KMS-11 (cell line): ENCODE measurements around the gene ZNF620.
"Not testable (repeated sequence)": the region's sequence is repeated elsewhere in the genome, so short reads cannot be mapped to it uniquely, and the experiment has no call there.

Experiments
- H2AFZ ChIP-seq: fragments of 200-600 bp; sonication (generic); 2 replicates; pipeline ENCODE4 v1.6.1; 2016; ENCODE audit warnings: antibody characterized with exemption, mixed run types, low read depth
- H3K27ac ChIP-seq: fragments of 200-600 bp; sonication (generic); 2 replicates; pipeline ENCODE4 v1.6.1; 2016; ENCODE audit warnings: mild to moderate bottlenecking, mixed run types
- H3K27me3 ChIP-seq: fragments of 200-600 bp; sonication (generic); 2 replicates; pipeline ENCODE4 v1.6.1; 2017; ENCODE audit warnings: mild to moderate bottlenecking, low read depth, mixed run types, moderate library complexity; ENCODE audit not compliant: insufficient read depth
- H3K36me3 ChIP-seq: fragments of 200-600 bp; sonication (generic); 2 replicates; pipeline ENCODE4 v1.6.1; 2017; ENCODE audit warnings: mild to moderate bottlenecking, mixed run types; ENCODE audit not compliant: insufficient read depth
- H3K4me1 ChIP-seq: fragments of 200-600 bp; sonication (generic); 2 replicates; pipeline ENCODE4 v1.6.1; 2016; ENCODE audit warnings: mild to moderate bottlenecking, low read depth, mixed run types; ENCODE audit not compliant: poor library complexity, severe bottlenecking
- H3K4me2 ChIP-seq: fragments of 200-600 bp; sonication (generic); 2 replicates; pipeline ENCODE4 v1.7.0; 2016; ENCODE audit warnings: mild to moderate bottlenecking, mixed run types
- H3K4me3 ChIP-seq: fragments of 200-600 bp; sonication (generic); IDR thresholded peaks from 2 replicates; pipeline ENCODE4 v1.6.1; 2017; ENCODE audit warnings: low read depth, low read length, mixed read lengths; ENCODE audit not compliant: insufficient read depth
- H3K79me2 ChIP-seq: fragments of 200-600 bp; sonication (generic); 2 replicates; pipeline ENCODE4 v1.6.1; 2016; ENCODE audit warnings: low read depth, mixed run types; ENCODE audit not compliant: insufficient read depth
- H3K9ac ChIP-seq: fragments of 200-600 bp; sonication (generic); 2 replicates; pipeline ENCODE4 v1.6.1; 2016; ENCODE audit warnings: mild to moderate bottlenecking, mixed run types
- H4K20me1 ChIP-seq: fragments of 200-600 bp; sonication (generic); 2 replicates; pipeline ENCODE4 v1.6.1; 2016; ENCODE audit warnings: mild to moderate bottlenecking, mixed run types; ENCODE audit not compliant: insufficient read depth
- TF ChIP-seq, protein P1 (sequence below): fragments of 200-600 bp; sonication (generic); conservative IDR thresholded peaks from 2 replicates; pipeline ENCODE4 v1.6.1; 2017; ENCODE audit warnings: low read depth, mild to moderate bottlenecking, antibody characterized with exemption, low read length, moderate library complexity, mixed read lengths

Gene ZNF620

DNA sequence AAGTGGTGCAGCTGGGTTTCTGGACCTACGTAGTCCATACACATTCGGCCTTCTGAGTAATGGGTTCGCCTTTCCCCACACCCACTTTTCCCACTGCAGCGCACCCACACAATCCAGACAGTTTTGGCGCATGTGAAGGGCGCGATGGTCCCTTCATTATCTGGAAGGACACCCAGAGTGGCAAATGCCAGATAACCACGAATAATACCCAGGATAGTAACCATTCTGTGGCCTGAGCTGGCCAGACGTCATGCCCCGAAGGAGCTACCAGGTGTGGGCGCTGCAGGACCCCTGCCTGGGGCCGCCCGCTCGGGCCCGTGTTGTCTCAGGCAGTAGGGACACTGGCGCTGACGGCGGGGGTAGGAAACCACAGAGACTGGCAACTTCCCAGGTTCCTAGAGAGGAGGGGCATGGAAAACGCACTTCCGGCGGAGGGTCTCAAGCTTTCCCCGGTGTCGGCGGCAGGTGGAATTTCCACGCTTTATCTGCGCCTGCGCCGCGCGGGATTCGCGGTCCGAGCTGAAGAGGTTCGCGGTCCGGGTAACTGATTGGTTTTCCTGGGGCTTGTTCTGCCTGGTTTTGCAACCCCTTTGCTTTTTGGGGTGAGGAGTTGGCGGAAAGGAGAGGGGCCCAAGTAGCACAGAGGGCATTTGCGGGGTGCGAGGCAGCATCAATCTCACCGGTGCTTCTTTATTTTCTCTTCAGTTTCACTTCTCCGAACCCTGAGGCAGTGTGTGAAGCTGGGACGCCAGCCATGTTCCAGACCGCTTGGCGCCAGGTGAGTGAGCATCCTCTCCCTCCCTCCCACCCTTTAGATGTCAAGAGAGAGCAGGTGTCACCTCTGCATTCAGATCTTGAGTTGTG is at the start of gene ZNF620:
Gene ZNF620 (plus strand): TSS at position 441 of the 864 bp plus-strand sequence. CDS start 314 bp downstream, at position 755.
- TF ChIP-seq, protein P1, sequence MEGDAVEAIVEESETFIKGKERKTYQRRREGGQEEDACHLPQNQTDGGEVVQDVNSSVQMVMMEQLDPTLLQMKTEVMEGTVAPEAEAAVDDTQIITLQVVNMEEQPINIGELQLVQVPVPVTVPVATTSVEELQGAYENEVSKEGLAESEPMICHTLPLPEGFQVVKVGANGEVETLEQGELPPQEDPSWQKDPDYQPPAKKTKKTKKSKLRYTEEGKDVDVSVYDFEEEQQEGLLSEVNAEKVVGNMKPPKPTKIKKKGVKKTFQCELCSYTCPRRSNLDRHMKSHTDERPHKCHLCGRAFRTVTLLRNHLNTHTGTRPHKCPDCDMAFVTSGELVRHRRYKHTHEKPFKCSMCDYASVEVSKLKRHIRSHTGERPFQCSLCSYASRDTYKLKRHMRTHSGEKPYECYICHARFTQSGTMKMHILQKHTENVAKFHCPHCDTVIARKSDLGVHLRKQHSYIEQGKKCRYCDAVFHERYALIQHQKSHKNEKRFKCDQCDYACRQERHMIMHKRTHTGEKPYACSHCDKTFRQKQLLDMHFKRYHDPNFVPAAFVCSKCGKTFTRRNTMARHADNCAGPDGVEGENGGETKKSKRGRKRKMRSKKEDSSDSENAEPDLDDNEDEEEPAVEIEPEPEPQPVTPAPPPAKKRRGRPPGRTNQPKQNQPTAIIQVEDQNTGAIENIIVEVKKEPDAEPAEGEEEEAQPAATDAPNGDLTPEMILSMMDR = no peak
- no peak within 1 kb of the TSS for H3K4me2 ChIP-seq
- H3K9ac ChIP-seq = no peak within 1 kb of the TSS
- no peaks in the 10 kb centered on the region for H3K4me1 ChIP-seq
- no peaks in the 10 kb centered on the region for H3K79me2 ChIP-seq
- H2AFZ ChIP-seq = peak within 1 kb of the TSS; percentile 38; the same call in 1 of the 2 replicates
- no peak within 1 kb of the TSS for H3K4me3 ChIP-seq
- H3K27ac ChIP-seq = no peak within 1 kb of the TSS
- no peaks in the 10 kb centered on the region for H3K36me3 ChIP-seq
- H4K20me1 ChIP-seq = no peaks in the 10 kb centered on the region
- no peaks in the 10 kb centered on the region for H3K27me3 ChIP-seq

DNA sequence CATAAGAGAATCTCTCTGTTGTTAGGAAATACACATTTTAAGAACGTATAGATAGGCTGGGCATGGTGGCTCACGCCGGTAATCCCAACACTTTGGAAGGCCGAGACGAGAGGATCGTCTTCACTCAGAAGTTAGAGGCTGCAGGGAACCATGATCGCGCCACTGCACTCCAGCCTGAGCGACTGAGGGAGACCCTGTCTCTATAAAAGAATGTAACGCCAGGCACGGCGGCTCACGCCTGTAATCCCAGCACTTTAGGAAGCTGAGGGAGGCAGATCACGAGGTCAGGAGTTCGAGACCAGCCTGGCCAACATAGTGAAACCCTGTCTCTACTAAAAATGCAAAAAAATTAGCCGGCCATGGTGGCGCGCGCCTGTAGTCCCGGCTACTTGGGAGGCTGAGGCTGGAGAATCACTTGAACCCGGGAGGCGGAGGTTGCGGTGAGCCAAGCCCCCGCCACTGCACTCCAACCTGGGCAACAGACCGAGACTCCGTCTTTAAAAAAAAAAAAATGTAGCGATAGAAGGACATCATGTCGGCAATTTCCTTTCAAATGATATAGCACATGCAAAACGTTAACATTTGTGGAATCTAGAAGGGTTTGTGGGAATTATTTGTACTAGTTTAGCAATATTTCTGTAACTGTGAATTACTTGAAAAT is 49.4 kb upstream of the ZNF620 start:
- Histone ChIP-seq H3K9ac (peak overlapping the region; percentile 90; the same call in 1 of the 2 replicates), H3K79me2 (peaks cover 31% of the 10 kb centered on the region), H2AFZ (peak overlapping the region; percentile 83), H4K20me1 (no peaks in the 10 kb centered on the region), H3K36me3 (no peaks in the 10 kb centered on the region; the same call in 1 of the 2 replicates), H3K4me2 (peak overlapping the region; percentile 60; the same call in 1 of the 2 replicates), H3K4me3 (peak overlapping the region; percentile 32), H3K4me1 (peaks cover 17% of the 10 kb centered on the region), H3K27ac (peak overlapping the region; percentile 67), H3K27me3 (no peaks in the 10 kb centered on the region)
- TF ChIP-seq, protein P1 = no peak

DNA sequence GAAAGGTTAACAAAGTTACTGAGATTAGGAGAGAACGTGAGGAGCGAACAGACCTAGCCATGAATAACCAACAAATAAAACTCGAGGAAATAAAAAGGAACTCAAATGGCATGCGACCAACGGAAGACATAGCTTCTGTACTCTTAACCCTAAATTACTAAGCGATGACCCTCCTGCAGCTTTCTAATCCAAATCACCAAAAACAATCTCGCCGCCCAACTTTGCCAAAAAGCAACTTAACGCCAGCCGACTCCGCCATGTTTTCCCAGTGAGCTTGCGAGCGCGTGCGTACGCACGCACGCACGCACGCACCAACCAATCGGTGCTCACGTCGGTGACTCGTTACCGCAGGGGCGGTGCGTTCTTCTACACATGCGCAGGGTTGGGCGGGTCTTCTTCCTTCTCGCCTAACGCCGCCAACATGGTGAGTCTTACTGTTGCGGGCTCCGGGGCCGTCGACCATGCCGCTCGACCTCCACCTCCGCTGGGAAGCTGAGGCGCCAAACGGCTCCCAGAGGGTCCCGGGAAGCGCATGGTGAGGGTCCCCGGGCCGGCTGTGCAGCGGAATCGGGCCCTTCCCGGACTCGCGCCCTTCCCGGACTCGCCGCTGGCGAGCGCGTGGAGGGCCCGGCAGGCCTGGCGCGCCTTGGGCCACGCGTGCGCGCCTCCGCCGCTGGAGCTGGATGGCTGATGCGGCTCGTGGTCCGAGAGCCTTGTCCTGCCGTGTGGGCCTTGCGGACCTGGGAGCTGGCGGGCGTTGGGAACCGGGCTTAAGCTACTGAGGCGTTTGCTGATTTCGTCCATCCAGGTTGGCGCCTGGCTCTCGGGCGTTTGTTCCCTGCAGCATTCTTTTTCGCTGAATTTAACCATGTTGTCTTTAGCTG is 48.7 kb upstream of the ZNF620 start, which contains the start of gene RPL14:
Gene RPL14 (plus strand): TSS at position 400 of the 884 bp plus-strand sequence. CDS start 133 bp downstream, at position 533.
- H4K20me1 ChIP-seq = no peaks in the 10 kb centered on the region
- peak within 1 kb of the TSS; percentile 67 for H3K27ac ChIP-seq
- peak within 1 kb of the TSS; percentile 70 for H3K4me3 ChIP-seq
- peak within 1 kb of the TSS; percentile 90 for H3K9ac ChIP-seq
- H3K27me3 ChIP-seq = no peaks in the 10 kb centered on the region
- H3K4me2 ChIP-seq = peak within 1 kb of the TSS; percentile 79
- TF ChIP-seq, protein P1 = no peak
- peaks cover 13% of the 10 kb centered on the region for H3K4me1 ChIP-seq
- H2AFZ ChIP-seq = peak within 1 kb of the TSS; percentile 83
- H3K36me3 ChIP-seq = no peaks in the 10 kb centered on the region; the same call in 1 of the 2 replicates
- H3K79me2 ChIP-seq = peaks cover 31% of the 10 kb centered on the region

DNA sequence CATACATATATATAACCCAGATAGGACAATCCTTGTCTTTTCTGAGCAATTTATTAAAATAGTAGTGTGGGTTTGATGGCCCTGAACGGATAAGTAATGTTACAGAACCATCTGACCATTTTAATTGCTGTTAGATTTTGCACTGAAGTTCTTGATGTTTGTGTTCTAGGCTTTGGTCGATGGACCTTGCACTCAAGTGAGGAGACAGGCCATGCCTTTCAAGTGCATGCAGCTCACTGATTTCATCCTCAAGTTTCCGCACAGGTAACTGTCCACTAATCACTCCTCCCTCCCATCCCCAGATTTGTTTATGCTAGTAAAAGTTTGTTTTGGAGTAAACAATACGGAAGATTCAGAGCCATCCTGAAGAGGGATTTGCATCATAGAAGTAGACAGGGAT is 47.4 kb upstream of the ZNF620 start:
- Histone ChIP-seq H3K27ac (peak overlapping the region; percentile 67; the same call in 1 of the 2 replicates), H3K9ac (peak overlapping the region; percentile 90; the same call in 1 of the 2 replicates)

DNA sequence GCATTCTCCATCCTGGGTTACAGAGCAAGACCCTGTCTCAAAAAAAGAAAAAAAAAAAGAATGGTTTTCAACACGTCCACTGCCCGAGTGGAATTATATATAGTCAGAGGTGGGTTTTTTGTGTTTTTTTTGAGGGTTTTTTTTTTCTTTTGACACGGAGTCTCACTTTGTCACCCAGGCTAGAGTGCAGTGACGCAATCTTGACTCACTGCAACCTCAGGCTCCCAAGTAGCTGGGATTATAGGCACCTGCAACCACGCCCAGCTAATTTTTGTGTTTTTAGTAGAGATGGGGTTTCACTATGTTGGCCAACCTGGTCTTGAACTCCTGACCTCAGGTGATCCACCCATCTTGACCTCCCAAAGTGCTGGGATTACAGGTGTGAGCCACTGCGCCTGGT is 45.4 kb upstream of the ZNF620 start:
- not testable (repeated sequence) for H4K20me1 ChIP-seq

More for the DNA sequence above, 47.4 kb upstream of the ZNF620 start:
- peak overlapping the region; percentile 79 for H3K4me2 ChIP-seq
- no peaks in the 10 kb centered on the region; the same call in 1 of the 2 replicates for H3K36me3 ChIP-seq
- H3K27me3 ChIP-seq = no peaks in the 10 kb centered on the region
- no peak overlapping the region for H3K4me3 ChIP-seq
- H3K4me1 ChIP-seq = peaks cover 10% of the 10 kb centered on the region
- TF ChIP-seq, protein P1 = no peak
- H3K79me2 ChIP-seq = peaks cover 31% of the 10 kb centered on the region
- H4K20me1 ChIP-seq = no peaks in the 10 kb centered on the region
- no peak overlapping the region for H2AFZ ChIP-seq

More for the DNA sequence above, 45.4 kb upstream of the ZNF620 start:
- peaks cover 31% of the 10 kb centered on the region for H3K79me2 ChIP-seq
- H2AFZ ChIP-seq, H3K9ac ChIP-seq, H3K27me3 ChIP-seq, H3K4me2 ChIP-seq, H3K4me3 ChIP-seq, H3K36me3 ChIP-seq, H3K27ac ChIP-seq: not testable (repeated sequence)
- H3K4me1 ChIP-seq = peaks cover 10% of the 10 kb centered on the region
